Occipital lobe (tissue), 2 donors: ENCODE measurements around the gene FAM50A. TPM values are rescaled to one million over a fixed set of nuclear protein-coding genes. Genes with fewer than 3 reads are reported as not detected.

Source experiments
- DNase-seq: peaks from one replicate; lab custom pipeline; 2025; lab: John Stamatoyannopoulos, UW
- total RNA-seq: library from RNA; depleted of rRNA; stranded (reverse); fragments of >200 nt; gene quantifications from one replicate; pipeline ENCODE4 v1.2.3, GENCODE V29; 2014

The FAM50A gene
- total RNA-seq, 1 donor from 2014 or later = 13.1 TPM

GRCh38 chrX:154412468-154412867 lies 31.5 kb upstream of the FAM50A start:
- no peak for DNase-seq

GRCh38 chrX:154413142-154413541 lies 30.8 kb upstream of the FAM50A start:
- no peak for DNase-seq

- no peak for DNase-seq
Observed at GRCh38 chrX:154417157-154417556, 26.8 kb upstream of the FAM50A start.

- DNase-seq = no peak
Observed at GRCh38 chrX:154419189-154419588, 24.8 kb upstream of the FAM50A start.

GRCh38 chrX:154419688-154420401 lies 24.1 kb upstream of the FAM50A start:
- DNase-seq = no peak

GRCh38 chrX:154420402-154420756 lies 23.6 kb upstream of the FAM50A start:
- no peak for DNase-seq

GRCh38 chrX:154426916-154427770 lies 16.8 kb upstream of the FAM50A start:
- no peak for DNase-seq

- DNase-seq = peak; percentile 83
Observed at GRCh38 chrX:154428176-154429171, 15.5 kb upstream of the FAM50A start, which contains the start of gene ATP6AP1. Gene ATP6AP1, plus strand, starts transcription at chrX:154428677. Its CDS starts 16 bp downstream, at chrX:154428693.

- DNase-seq = no peak
Observed at GRCh38 chrX:154429711-154430110, 14.2 kb upstream of the FAM50A start.

- no peak for DNase-seq
Observed at GRCh38 chrX:154430479-154430878, 13.5 kb upstream of the FAM50A start.

- no peak for DNase-seq
Observed at GRCh38 chrX:154430916-154431315, 13.0 kb upstream of the FAM50A start.

- no peak for DNase-seq
Observed at GRCh38 chrX:154431341-154431740, 12.6 kb upstream of the FAM50A start.

- DNase-seq = no peak
Observed at GRCh38 chrX:154432210-154432609, 11.7 kb upstream of the FAM50A start.

- no peak for DNase-seq
Observed at GRCh38 chrX:154433605-154434004, 10.3 kb upstream of the FAM50A start.

GRCh38 chrX:154434394-154435168 lies 9.4 kb upstream of the FAM50A start:
- no peak for DNase-seq

- DNase-seq = no peak
Observed at GRCh38 chrX:154435171-154435733, 8.7 kb upstream of the FAM50A start.

GRCh38 chrX:154436374-154436982 lies 7.5 kb upstream of the FAM50A start:
- DNase-seq = no peak

GRCh38 chrX:154436983-154437752 lies 6.8 kb upstream of the FAM50A start, which contains the start of gene GDI1:
Gene GDI1, plus strand, starts transcription at chrX:154437154. Its CDS starts 101 bp downstream, at chrX:154437255.
- DNase-seq = no peak
